GM21390 (cell line): ENCODE results near the gene EIF2A.
"Not testable (repeated sequence)": the region's sequence is repeated elsewhere in the genome, so short reads cannot be mapped to it uniquely, and the experiment has no call there.

Source experiments
- ATAC-seq: cut with Tn5 transposase; IDR thresholded peaks from one replicate; pipeline ENCODE4 v1.9.1; 2021; ENCODE audit not compliant: unreplicated experiment

The EIF2A gene

DNA sequence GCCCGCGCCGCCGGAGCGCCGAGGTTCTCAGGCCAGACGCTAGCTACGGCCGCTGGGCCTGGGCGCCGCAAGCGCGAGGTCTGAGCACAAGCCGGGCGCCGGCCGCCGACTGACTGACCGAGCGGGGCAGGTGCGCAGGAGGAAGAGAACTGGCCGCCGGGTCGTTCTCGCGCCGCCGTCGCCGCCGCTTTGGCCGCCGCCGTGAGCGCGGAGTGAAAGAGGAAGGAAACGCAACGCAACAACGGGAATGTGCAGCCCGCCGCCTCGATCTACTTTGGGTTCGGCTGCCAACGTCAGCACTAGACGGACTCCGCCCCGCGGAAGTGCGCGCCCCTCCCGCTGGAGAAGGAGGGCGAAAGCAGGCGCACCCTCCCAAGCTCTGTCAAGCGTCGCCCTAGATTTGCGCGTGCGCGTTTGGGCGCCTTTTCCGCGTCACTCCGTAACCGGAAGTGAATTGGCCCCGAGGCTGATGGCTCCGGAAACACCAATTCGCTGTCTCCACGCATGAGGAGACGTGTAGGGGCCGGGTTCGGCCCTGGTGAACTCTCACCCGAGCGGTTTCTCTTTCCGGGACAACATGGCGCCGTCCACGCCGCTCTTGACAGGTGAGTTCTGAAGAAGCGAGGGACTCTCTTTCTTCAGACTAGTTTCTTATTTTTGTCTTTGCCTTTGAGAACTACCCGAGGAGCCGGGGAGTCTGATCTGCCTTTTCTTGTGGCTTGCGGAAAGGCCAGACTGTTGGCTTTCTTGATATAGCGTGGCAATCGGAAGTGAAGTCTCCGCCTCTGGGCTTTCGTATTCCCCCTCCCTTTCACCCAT is at the start of gene EIF2A, which contains the start of gene SERP1:
Gene EIF2A, plus strand, starts transcription at position 562 of the 819 bp plus-strand sequence. Its CDS starts 16 bp downstream, at position 578.
Gene SERP1, minus strand, starts transcription at position 271 of the 819 bp plus-strand sequence. CDS start 361 bp downstream, outside the sequence.
- peak; percentile 91 for ATAC-seq

GRCh38 chr3:150497956-150498355 is 48.6 kb upstream of the EIF2A start:
- no peak for ATAC-seq

DNA sequence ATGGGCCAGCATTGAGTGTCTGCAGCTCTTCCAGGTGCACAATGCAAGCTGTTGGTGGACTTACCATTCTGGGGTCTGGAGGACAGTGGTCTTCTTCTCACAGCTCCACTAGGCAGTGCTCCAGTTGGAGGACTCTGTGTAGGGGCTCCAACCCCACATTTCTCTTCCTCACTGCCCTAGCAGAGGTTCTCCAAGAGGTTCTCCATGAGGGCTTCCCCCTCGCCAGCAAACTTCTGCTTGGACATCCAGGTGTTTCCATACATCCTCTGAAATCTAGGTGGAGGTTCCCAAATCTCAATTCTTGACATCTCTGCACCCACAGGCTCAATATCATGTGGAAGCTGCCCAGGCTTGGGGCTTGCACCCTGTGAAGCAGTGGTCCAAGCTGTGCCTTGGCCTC is 45.6 kb upstream of the EIF2A start:
- not testable (repeated sequence) for ATAC-seq

DNA sequence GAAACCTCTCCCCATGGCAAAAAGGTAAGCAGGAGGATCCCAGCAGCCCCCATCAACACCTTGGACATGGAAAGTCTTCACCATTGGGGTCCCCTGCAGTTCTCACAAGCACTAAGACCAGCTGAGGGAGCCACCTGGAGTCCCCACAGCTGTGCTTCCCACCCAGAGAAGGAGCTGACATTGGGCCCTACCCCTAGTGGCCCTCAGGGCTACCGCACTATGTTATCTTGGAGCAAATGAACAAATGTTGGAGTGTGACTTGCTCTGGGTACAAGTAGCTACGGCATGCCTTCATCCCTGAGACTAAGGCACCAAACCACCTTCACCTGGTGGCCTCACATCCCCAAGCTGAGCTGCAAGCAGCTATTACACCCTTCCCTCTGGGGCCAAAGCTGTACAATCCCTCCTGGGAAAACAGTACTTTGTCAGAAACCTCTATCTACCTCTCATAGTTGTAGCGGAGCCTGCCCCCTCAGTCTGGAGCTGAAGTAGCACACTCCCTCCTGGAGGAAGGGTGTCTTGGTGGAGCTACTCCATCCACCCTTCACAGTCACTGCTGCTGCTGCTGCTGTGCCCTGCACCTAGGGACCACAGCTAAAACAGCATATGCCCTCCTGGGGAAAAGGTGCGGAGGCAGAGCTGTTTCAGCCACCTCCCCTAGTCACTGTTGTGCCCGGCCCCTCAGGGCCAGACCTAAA is 43.0 kb upstream of the EIF2A start:
- no peak for ATAC-seq

DNA sequence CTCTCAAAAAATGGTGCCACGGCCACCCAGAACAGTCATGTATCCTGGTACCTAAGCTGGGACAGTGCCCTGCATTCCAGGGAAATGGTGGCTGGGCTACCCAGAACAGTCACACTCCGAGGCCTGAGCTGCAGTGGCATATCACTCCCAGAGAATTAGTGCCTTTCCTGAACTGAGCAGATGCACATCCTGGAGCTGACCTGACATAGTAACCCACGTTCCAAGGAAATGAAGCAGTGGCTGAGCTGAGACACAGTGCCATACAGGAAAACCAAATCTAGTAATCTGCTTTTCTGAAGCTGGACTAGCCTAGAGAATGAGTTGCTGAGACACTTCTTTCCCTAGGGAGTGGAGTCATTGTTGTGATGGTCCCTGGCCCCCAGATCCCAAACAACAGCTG is 42.1 kb upstream of the EIF2A start:
- no peak for ATAC-seq

DNA sequence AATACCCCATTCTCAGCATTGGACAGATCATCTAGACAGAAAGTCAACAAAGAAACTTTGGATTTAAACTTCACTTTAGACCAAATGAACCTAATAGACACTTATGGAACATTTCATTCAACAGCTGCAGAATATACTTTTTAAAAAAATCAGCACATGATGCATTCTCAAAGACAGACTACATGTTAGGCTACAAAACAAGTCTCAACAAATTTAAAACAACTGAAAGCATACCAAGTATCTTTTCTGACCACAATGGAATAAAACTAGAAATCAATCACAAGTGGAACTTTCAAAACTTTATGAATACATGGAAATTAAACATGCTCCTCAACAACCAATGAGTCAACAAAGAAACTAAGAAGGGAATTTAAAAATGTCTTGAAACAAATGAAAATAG is 38.2 kb upstream of the EIF2A start:
- no peak for ATAC-seq

DNA sequence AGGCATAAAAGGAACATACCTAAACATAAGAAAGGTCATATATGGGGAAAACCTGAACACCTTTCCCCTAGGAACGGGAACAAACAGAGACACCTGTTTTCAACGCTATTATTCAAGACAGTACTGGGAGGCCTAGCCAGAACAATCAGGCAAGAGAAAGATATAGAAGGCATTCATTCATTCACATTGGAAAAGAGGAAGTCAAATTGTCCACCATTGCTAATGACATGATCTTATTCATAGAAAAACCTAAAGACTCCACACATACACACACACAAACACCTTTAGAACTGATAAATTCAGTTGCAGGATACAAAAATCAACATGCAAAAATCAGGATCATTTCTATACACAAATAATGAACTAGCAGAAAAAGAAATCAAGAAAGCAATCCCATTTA is 36.8 kb upstream of the EIF2A start:
- no peak for ATAC-seq

- no peak for ATAC-seq
Observed at GRCh38 chr3:150511122-150511821, 35.3 kb upstream of the EIF2A start.

DNA sequence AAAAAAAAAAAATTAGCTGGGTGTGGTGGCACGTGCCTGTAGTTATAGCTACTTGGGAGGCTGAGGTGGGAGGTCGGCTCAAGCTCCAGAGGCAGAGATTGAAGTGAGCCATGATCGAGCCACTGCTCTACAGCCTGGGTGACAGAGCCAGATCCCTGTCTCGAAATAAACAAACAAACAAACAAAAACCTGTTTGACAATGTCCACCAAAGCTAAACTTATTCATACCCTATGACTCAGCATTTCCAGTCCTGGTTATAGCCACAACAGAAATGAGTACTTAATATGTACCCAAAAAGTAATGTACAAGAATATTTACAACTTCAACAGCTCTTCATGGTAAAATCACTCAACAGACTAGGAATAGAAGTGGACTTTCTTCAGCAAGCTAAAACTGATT is 31.4 kb upstream of the EIF2A start:
- no peak for ATAC-seq

DNA sequence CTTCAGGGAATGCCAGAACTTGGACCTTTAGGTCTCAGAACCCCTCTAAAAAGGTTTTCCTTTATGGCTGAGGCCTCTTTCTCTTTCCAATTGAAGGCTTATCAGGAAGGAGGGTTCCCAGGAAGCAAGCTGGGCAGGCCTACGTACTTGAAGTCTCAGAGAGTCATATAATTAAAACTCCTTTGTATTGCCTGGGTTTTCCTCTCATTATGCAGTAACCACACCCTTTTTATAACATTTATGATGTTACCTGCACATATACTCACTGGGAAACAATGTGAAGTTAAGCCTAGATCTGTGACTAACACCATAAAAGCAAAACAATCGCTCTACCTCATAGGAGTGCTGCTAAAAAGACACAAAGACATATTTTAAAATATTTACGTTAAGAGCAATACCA is 27.6 kb upstream of the EIF2A start:
- no peak for ATAC-seq

DNA sequence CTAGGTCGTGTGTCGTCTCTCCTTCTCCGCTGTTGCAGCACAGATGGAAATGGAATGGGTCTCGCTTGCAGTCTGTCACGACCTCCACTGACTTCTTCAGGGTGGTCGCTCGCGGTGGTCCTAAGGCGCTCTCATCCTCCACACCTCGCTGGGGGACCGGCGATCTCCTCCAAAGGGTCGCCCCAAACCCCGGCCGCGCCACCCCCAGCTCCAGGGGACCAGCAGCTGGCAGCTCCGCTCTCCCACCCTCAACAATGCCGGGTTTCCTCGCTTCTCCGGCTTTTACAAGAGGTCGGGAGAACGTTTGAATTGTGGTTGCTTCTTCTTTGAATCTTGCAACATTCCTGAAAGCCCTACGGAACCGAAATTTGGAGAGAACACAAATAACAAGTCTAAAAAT is 26.2 kb upstream of the EIF2A start:
- ATAC-seq = no peak

DNA sequence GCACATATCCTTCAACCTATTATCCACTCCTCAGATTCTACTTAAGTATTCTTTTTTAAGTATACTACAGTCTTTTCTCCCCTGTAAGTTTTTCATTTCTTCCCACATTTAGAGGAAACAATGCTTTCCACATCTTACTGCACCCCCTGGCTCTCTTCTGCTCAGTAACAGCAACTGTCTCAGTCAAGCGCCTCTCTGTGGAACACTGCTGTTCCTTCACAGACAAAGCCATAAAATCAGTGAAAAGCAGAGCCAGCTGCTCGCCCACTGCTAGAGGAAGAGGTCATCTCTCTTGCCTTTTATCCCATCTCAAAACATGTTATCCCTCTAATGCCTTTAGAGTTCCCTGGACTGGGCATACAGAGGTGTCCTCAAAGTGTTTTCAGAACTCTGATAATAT is 25.1 kb upstream of the EIF2A start:
- ATAC-seq = no peak

DNA sequence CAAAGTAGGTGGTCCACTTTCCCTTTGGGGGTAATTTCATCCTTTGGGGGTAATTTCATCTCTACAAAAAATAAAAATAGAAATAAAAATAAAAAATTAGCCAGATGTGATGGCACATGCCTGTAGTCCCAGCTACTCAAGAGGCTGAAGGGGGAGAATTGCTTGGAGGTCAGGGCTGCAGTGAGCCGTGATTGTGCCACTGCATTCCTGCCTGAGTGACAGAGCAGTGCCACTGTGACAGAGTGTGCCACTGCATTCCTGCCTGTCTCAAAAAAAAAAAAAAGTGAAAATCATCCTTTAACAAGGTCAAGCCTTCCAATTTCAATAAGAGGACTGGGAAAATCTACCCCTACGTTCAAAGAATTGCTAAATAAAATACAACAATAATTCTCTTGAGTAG is 23.0 kb upstream of the EIF2A start:
- ATAC-seq = no peak

DNA sequence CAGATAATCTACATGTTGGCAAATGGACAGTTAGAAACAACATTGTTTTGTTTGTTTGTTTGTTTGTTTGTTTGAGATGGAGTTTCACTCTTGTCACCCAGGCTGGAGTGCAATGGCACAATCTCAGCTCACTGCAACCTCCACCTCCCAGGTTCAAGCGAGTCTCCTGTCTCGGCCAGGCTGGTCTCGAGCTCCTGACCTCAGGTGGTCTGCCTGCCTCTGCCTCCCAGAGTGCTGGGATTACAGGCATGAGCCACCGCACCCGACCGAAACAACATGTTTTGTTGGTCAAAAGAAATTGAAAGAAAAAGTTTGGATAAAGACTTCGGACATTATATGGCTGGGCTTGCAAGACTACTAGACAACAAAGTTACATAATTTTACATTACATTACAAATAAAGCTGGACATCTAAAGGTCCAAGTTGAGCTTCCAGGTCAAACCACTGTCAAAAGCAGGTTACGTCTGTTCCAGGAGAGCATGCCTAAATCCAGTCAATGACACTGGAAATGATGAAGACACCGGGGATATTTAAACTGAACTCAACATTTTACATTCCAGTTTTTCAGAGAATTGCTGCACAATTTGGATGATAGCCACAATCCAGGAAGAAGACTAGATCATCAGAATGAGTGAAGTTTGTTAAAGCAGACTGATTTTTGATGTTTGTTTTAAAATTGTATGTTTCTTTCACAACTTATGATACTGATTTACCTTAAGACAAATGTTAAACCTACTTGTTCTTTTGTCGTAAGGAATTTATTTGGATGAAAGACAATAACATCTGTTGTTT is 18.9 kb upstream of the EIF2A start:
- no peak for ATAC-seq

DNA sequence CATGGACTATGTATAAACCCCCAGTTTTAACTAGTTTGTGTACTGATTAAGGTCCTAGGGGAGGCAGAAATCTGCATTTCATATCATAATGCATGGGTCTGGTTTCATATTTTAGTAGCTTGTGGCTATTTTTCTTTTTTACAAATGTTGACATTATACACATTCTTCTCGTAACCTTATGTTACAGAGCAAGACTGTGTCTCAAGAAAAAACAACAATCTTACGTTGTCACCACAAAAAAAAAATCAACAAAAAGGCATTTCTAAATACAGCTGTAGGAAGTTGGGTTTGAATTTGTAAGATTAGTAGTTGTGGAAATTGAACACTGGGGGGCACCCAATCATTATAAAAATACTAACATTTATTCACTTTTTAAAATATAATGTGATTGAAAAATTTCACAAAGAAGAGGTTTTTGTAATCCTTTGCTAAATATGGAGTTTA is 18.2 kb upstream of the EIF2A start:
- no peak for ATAC-seq

DNA sequence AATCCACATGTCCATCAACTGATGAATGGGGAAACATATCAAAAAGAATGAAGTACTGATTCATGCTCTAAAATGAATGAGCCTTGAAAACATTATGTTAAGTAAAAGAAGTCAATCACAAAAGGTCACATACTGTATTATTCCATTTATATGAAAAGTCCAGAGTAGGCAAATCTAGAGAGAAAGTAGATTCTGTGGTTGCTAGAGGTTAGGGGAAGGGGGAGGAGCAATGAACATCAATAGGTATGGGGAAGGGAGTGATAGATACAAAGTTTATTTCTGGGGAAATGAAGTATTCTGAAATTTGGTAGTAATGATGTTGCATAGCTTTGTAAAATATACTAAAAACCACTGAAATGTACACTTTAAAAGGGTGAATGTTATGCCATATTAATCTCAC is 14.8 kb upstream of the EIF2A start:
- no peak for ATAC-seq

DNA sequence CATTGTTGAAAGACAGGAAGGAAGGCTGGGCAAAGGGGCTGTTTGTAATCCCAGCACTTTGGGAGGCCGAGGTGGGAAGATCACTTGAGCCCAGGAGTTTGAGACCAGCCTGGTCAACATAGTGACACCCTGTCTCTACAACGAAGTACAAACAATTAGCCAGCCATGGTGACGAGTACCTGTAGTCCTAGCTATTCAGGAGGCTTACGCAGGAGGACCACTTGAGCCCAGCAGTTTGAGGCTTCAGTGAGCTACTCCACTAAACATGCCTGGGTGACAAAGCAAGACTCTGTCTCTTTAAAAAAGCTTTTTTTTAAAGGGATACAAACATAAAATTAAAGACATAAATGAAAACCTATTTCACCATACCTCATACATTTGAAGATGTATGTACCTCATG is 11.4 kb upstream of the EIF2A start:
- no peak for ATAC-seq

- ATAC-seq = no peak
Observed at GRCh38 chr3:150538324-150539208, 8.0 kb upstream of the EIF2A start.

- ATAC-seq = no peak
Observed at GRCh38 chr3:150540297-150540696, 6.3 kb upstream of the EIF2A start.

DNA sequence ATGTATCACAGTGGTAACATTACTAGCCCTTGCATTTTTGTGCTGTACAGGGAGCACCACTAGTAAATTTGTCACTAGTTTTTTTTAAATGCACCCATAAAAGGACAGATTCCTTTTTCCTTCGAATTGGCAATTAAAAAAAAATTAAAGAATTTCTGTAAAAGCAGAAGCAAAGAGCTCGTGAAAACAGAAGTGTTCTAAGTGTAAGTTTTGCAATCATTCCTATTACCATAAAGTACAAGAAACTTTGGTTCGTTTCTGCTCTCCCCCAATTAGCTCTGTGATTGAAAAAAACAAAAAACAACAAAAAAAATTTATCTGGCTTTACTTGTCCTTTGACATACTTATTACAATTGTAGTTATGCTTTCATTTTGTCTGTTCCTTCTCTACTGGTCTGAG is 5.6 kb upstream of the EIF2A start:
- ATAC-seq = no peak
